ENCODE results near the gene MED16. TPM values are rescaled to one million over a fixed set of nuclear protein-coding genes. Genes with fewer than 3 reads are reported as not detected.
"Not testable (repeated sequence)": the region's sequence is repeated elsewhere in the genome, so short reads cannot be mapped to it uniquely, and the experiment has no call there.

The MED16 gene
- total RNA-seq, 1 donor from 2014 or later: 36.3 TPM

DNA sequence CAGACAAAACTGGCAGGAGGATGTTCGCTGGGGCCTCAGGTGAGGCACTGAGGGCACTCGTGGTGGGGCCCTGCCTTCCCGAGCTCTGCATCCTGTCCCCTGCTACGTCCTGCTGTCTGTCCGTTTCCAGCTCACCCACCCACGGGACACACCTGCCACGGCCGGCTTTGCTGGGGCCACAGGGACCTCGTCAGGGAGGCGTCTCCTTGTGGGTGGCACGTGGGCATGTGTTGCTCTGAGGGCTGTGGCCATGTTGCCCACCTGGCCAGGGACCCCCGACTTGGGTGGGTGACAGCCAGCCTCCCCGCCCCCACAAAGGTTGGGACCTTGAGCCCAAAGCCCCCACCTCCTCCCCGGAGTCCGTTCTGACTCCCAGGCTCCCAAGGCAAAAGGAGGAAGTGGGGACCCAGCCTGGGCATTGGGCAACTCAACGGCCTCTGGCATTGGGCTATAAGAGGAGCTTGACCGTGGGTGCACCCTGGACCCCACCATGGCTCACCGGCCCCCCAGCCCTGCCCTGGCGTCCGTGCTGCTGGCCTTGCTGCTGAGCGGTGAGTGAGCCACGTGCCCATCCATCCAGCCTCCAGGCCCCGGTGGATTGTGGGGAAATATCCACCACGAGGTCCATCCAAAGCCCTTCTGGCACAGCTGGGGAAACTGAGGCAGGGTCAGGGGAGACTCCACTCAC, 52.3 kb downstream of the MED16 start, which contains the start of gene PRTN3:
PRTN3 (plus strand) TSS at position 481 of the 688 bp plus-strand sequence; CDS start at position 491, 10 bp downstream.
- DNase-seq (ENCODE audit: low spot score) (no peak), ATAC-seq (no peak)

DNA sequence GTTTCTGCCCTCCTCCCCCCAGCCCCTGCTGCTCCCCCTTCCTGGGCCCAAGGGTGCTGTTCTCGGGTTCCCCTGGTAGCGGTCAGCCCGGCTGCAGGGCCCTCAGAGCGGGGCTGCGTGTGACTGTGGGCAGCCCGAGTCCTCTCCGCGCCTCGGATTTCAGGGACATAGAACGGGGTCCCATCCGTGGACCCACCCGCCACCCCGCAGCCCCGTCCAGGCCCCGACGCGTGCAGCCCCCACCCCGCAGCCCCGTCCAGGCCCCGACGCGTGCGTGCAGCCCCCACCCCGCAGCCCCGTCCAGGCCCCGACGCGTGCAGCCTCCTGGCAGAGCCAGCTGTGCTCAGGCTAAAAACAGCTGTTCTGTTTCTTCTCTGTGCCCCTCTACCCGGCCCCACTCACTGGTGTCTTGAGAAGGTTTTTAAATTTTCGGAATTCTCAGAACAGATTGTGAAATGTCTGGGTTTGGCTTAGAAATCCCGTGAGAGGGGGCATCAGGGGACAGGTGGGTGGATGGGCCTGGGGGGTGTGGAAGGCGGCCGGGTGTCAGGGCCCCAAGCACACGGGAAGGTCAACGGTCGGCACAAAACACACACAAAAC, 57.7 kb downstream of the MED16 start:
- DNase-seq (ENCODE audit: low spot score): no peak
- peak; percentile 42 for ATAC-seq

DNA sequence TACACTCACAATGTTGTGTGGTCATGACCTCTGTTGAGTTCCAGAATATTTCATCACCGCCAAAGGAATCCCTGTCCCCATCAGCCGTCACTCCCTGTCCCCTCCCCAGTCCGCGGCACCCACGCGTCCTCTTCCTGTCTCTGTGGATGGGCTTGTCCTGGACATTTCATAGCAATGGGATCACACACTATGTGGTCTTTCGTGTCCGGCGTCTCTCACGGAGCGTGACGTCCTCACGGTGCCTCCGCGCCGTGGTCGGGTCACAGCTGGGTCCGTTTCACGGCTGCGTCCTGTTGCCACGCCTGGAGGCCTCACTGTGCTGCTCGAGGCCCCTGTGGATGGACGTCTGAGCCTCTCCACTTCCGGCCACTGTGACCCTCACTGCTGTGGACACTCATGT, 58.8 kb downstream of the MED16 start:
- no peak for DNase-seq (ENCODE audit: low spot score)
- no peak for ATAC-seq

DNA sequence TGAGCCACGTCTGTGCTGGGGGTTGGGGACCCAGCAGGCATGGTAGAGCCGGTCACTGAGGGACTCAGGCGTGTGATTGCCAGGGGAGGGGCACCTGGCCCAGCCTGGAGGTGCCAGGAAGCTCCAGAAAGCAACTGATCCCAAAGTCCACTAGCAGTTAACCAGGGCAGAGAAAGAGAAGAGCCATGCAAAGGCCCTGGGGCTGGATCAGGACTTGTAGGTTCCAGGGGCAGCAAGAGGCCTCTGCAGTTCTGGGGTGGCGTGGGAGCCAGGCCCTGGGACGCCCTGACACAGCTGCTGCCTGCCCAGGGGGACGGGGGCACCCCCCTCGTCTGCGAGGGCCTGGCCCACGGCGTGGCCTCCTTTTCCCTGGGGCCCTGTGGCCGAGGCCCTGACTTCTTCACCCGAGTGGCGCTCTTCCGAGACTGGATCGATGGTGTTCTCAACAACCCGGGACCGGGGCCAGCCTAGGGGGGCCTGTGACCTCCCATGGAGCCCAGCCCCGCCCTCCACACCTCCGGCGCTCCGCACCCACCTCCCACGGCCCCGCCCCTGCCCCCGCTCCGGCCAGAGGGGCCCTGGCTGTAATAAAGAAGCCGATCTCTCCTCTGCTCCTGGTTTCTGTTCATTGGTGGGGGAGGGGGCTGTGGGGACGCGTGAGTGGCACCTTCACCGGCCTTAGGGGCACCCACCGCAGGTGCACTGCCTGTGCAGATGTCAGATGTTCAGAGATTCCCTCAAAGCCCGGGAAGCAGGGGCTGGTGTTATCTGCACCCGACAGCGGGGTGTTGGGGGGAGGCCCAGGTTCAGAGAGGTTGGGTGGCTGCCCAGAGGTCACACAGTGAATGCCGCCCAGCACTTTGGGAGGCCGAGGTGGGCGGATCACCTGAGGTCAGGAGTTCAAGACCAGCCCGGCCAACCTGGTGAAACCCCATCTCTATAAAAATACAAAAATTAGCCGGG, 61.3 kb downstream of the MED16 start:
- ATAC-seq: peak; percentile 67
- no peak for DNase-seq (ENCODE audit: low spot score)

DNA sequence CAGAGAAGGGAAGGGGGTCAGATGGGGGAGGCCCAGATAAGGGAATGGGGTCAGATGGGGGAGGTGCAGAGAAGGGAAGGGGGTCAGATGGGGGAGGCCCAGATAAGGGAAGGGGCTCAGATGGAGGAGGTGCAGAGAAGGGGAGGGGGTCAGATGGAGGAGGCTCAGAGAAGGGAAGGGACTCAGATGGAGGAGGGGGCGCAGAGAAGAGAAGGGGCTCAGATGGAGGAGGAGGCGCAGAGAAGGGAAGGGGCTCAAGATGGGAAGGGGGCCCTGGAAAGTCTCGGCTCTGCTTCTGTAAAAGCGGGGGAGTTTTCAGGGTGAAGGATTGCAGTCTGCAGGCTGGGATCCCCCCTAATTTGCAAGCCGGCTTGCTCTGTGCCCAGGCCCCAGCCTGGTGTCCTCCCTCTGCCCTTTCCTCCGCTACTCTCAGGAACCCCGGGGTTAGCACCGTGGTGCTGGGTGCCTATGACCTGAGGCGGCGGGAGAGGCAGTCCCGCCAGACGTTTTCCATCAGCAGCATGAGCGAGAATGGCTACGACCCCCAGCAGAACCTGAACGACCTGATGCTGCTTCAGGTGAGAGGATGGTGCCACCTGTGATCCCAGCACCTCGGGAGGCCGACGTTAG, 63.7 kb downstream of the MED16 start:
- DNase-seq (ENCODE audit: low spot score) (no peak), ATAC-seq (no peak)

- no peak for DNase-seq (ENCODE audit: low spot score)
- ATAC-seq: peak; percentile 34
These were observed 65.2 kb downstream of the MED16 start, which contains the start of gene AZU1 for GRCh38 chr19:827710-828321. TSS of gene AZU1 (plus strand) at chr19:827837. CDS start at chr19:827847, 10 bp downstream.

DNA sequence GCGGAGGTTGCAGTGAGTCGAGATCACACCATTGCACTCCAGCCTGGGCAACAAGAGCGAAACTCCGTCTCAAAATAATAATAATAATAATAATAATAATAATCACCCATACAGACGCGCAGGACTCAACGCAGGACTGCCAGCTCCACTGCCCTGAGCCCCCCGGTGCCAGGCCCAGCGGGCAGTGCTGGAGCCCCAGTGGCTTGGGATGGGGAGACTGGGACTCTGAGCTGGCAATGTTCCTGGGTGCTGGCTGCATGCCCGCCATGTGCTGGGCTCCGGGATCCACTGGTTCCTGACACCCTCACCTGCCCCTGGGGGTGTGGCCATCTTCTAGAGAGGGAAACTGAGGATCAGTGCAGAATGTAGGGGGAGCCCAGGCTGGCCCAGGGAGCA, 65.7 kb downstream of the MED16 start:
- DNase-seq (ENCODE audit: low spot score) (no peak), ATAC-seq (no peak)

DNA sequence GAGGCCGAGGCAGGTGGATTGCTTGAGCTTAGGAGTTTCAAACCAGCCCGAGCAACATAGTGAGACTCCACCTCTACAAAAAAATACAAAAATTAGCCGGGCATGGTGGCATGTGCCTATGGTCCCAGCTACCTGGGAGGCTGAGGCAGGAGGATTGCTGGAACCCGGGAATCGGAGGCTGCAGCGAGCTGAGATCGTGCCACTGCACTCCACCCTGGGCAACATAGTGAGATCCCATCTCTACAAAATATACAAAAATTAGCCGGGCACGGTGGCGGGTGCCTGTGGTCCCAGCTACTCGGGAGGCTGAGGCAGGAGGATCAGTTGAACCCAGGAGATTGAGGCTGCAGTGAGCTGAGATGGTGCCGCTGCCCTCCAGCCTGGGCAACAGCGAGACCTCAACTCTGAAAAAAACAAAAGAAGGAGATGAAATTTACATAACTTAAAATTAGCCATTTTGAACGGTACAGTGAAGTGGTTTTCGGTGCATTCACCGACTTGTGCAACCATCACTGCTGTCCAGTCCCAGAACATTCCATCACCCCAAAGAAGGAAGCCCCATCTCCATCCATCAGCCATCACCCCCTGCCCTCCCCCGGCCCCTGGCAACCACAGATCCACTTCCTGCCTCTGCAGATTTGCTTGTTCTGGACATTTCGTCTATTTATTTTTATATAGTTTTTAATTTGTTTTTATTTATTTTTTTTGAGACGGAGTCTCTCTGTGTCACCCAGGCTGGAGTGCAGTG, 66.9 kb downstream of the MED16 start:
- ATAC-seq (no peak), DNase-seq (ENCODE audit: low spot score) (no peak)

GRCh38 chr19:824885-825284, 68.1 kb downstream of the MED16 start:
- DNase-seq (ENCODE audit: low spot score): no peak
- no peak for ATAC-seq

- DNase-seq (ENCODE audit: low spot score) (no peak), ATAC-seq (peak; percentile 34)
These were observed 69.3 kb downstream of the MED16 start for GRCh38 chr19:823565-824121.

GRCh38 chr19:821825-822503, 71.0 kb downstream of the MED16 start, which contains the start of gene PLPPR3:
TSS of gene PLPPR3 (minus strand) at chr19:821955. CDS start at chr19:821559, 396 bp downstream.
- no peak for ATAC-seq
- DNase-seq (ENCODE audit: low spot score): no peak

- no peak for ATAC-seq
- DNase-seq (ENCODE audit: low spot score): no peak
These were observed 71.7 kb downstream of the MED16 start for GRCh38 chr19:821231-821824.

DNA sequence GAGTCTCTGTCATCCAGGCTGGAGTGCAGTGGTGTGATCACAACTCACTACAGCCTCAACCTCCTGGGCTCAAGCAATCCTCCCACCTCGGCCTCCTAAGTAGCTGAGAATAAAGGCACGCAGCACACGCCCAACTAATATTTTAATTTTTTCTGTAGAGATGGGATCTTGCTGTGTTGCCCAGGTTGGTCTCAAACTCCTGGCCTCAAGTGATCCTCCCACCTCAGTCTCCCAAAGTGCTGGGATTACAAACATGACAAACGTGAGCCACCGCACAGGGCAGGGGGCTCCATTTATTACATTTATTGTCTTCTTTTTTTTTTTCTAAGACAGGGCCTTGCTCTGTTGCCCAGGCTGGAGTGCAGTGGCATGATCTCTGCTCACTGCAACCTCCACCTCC, 72.8 kb downstream of the MED16 start:
- not testable (repeated sequence) for DNase-seq (ENCODE audit: low spot score); ATAC-seq

Other genes starting within 250 kb of the MED16 start
- 22.2 TPM for gene RNF126, start 230.0 kb downstream of the MED16 start, total RNA-seq
- 4.3 TPM for gene FSTL3, start 216.8 kb downstream of the MED16 start, total RNA-seq
- gene PRSS57, start 197.7 kb downstream of the MED16 start, total RNA-seq: not detected
- 6.6 TPM for gene PALM, start 184.3 kb downstream of the MED16 start, total RNA-seq
- gene MISP, start 142.1 kb downstream of the MED16 start, total RNA-seq: 0.18 TPM
- gene PTBP1, start 95.7 kb downstream of the MED16 start, total RNA-seq: 115 TPM
- gene PLPPR3, start 71.2 kb downstream of the MED16 start, total RNA-seq: not detected
- gene AZU1, start 65.3 kb downstream of the MED16 start, total RNA-seq: 0.60 TPM
- gene PRTN3, start 52.2 kb downstream of the MED16 start, total RNA-seq: 0.23 TPM
- gene ELANE, start 40.9 kb downstream of the MED16 start, total RNA-seq: 0.58 TPM
- gene CFD, start 33.5 kb downstream of the MED16 start, total RNA-seq: 6.1 TPM
- gene RNU6-9, start 297 bp upstream of the MED16 start, total RNA-seq: not detected
- gene R3HDM4, start 20.0 kb upstream of the MED16 start, total RNA-seq: 20.9 TPM
- gene KISS1R, start 24.1 kb upstream of the MED16 start, total RNA-seq: not detected
- 3.6 TPM for gene ARID3A, start 32.8 kb upstream of the MED16 start, total RNA-seq
- gene WDR18, start 91.2 kb upstream of the MED16 start, total RNA-seq: 34.7 TPM
- not detected for gene GRIN3B, start 107.2 kb upstream of the MED16 start, total RNA-seq
- gene TMEM259, start 127.9 kb upstream of the MED16 start, total RNA-seq: 117 TPM
- not detected for gene RNU6-2, start 128.3 kb upstream of the MED16 start, total RNA-seq
- gene CNN2, start 133.4 kb upstream of the MED16 start, total RNA-seq: 23.2 TPM
- 10.4 TPM for gene ABCA7, start 146.9 kb upstream of the MED16 start, total RNA-seq
- 5.1 TPM for gene ARHGAP45, start 174.0 kb upstream of the MED16 start, total RNA-seq
- gene POLR2E, start 202.2 kb upstream of the MED16 start, total RNA-seq: 143 TPM
- 247 TPM for gene GPX4, start 210.8 kb upstream of the MED16 start, total RNA-seq